T-helper 2 cell treated with Interferon-gamma antibody and Interleukin-4, amounts not matched to agents 100 ng/mL and 5 ng/mL, for 36 hours (primary cell): ENCODE data around the gene NPAS2. TPM values are rescaled to one million over a fixed set of nuclear protein-coding genes. Genes with fewer than 3 reads are reported as not detected.

Experiments used
- intact Hi-C: fragments of 100-400 bp; cut with micrococcal nuclease; formaldehyde crosslinking; loops from one replicate; pipeline ENCODE4 v1.15.1; 2023
- total RNA-seq: library from RNA; stranded (reverse); gene quantifications from 2 replicates; pipeline ENCODE4 v1.2.3, GENCODE V29; 2022

Gene NPAS2
- total RNA-seq, 1 donor from 2014 or later, result 5.2 TPM

- intact Hi-C loops, result loop anchor here (5.0 kb wide), 2 partner anchors 397 to 562 kb away; no protein-coding TSS in a partner anchor
Observed at GRCh38 chr2:100988630-100989417, 168.9 kb downstream of the NPAS2 start.

GRCh38 chr2:100989666-100990065 is 169.7 kb downstream of the NPAS2 start:
- intact Hi-C loops, result loop anchor here (5.0 kb wide), 2 partner anchors 397 to 562 kb away; no protein-coding TSS in a partner anchor

- intact Hi-C loops, result no loop called here
Observed at GRCh38 chr2:100990166-100990565, 170.2 kb downstream of the NPAS2 start.

- intact Hi-C loops, result no loop called here
Observed at GRCh38 chr2:100990650-100991403, 170.9 kb downstream of the NPAS2 start.

GRCh38 chr2:100991404-100991773 is 171.4 kb downstream of the NPAS2 start:
- intact Hi-C loops, result no loop called here

GRCh38 chr2:100992262-100992661 is 172.3 kb downstream of the NPAS2 start:
- intact Hi-C loops, result no loop called here

GRCh38 chr2:100993294-100993693 is 173.4 kb downstream of the NPAS2 start:
- intact Hi-C loops, result no loop called here

GRCh38 chr2:100995309-100996075 is 175.6 kb downstream of the NPAS2 start:
- intact Hi-C loops, result no loop called here

GRCh38 chr2:100997509-100998234 is 177.7 kb downstream of the NPAS2 start:
- intact Hi-C loops, result no loop called here

- intact Hi-C loops, result no loop called here
Observed at GRCh38 chr2:100998235-100998573, 178.3 kb downstream of the NPAS2 start.

- intact Hi-C loops, result loop anchor here (5.0 kb wide), 2 partner anchors 152 to 708 kb away; partner anchors contain the start of gene TBC1D8
Observed at GRCh38 chr2:100999995-101000394, 180.1 kb downstream of the NPAS2 start.

GRCh38 chr2:101001691-101002561 is 182.0 kb downstream of the NPAS2 start, which contains the start of gene RPL31:
TSS of gene RPL31 (plus strand) at chr2:101002289. CDS start at chr2:101002702, 413 bp downstream.
- intact Hi-C loops, result loop anchor here (1.0 to 5.0 kb wide), 5 partner anchors 150 to 710 kb away; partner anchors contain the start of genes CNOT11, PDCL3, RNF149 and TBC1D8

- intact Hi-C loops, result loop anchor here (1.0 to 5.0 kb wide), 5 partner anchors 150 to 710 kb away; partner anchors contain the start of genes CNOT11, PDCL3, RNF149 and TBC1D8
Observed at GRCh38 chr2:101002562-101003277, 182.8 kb downstream of the NPAS2 start.

GRCh38 chr2:101003278-101003775 is 183.4 kb downstream of the NPAS2 start:
- intact Hi-C loops, result loop anchor here (2.0 to 5.0 kb wide), 3 partner anchors 149 to 711 kb away; partner anchors contain the start of genes RNF149 and TBC1D8

GRCh38 chr2:101004620-101005325 is 184.8 kb downstream of the NPAS2 start:
- intact Hi-C loops, result loop anchor here (5.0 kb wide), 2 partner anchors 148 to 712 kb away; partner anchors contain the start of gene TBC1D8

- intact Hi-C loops, result no loop called here
Observed at GRCh38 chr2:101006065-101006715, 186.3 kb downstream of the NPAS2 start.
